ENCODE data around the gene UTP25. TPM values are rescaled to one million over a fixed set of nuclear protein-coding genes. Genes with fewer than 3 reads are reported as not detected.

The UTP25 gene
- polyA plus RNA-seq, 3 donors from 2014 or later: 2.6 to 3.7 (median 3.2) TPM

- peaks cover 2 to 3% of the 10 kb centered on the region in 2 donors for H3K4me1 Mint-ChIP-seq
- no peak overlapping the region for H3K4me3 Mint-ChIP-seq
- H3K36me3 Mint-ChIP-seq: peaks cover 44 to 77% (median 51%) of the 10 kb centered on the region in 3 donors
- DNase-seq: no peak
- peaks cover 0 to 1% (median 0%) of the 10 kb centered on the region in 3 donors for H3K27me3 Mint-ChIP-seq (ENCODE audit: low read depth in 3 of 3)
- no peak overlapping the region for H3K27ac Mint-ChIP-seq
- no peaks in the 10 kb centered on the region for H3K9me3 Mint-ChIP-seq
Measured at GRCh38 chr1:209835782-209836298, 8.1 kb downstream of the UTP25 start.

GRCh38 chr1:209837671-209838070 is 9.9 kb downstream of the UTP25 start:
- peaks cover 0 to 1% (median 0%) of the 10 kb centered on the region in 3 donors for H3K27me3 Mint-ChIP-seq (ENCODE audit: low read depth in 3 of 3)
- H3K4me1 Mint-ChIP-seq: peaks cover 0 to 3% of the 10 kb centered on the region in 2 donors
- peaks cover 38 to 79% (median 48%) of the 10 kb centered on the region in 3 donors for H3K36me3 Mint-ChIP-seq
- no peak overlapping the region for H3K27ac Mint-ChIP-seq
- no peak for DNase-seq
- no peaks in the 10 kb centered on the region for H3K9me3 Mint-ChIP-seq
- no peak overlapping the region for H3K4me3 Mint-ChIP-seq

- H3K4me3 Mint-ChIP-seq: no peak overlapping the region
- peaks cover 0 to 1% (median 0%) of the 10 kb centered on the region in 3 donors for H3K27me3 Mint-ChIP-seq (ENCODE audit: low read depth in 3 of 3)
- no peak for DNase-seq
- peaks cover 37 to 79% (median 44%) of the 10 kb centered on the region in 3 donors for H3K36me3 Mint-ChIP-seq
- H3K4me1 Mint-ChIP-seq: peaks cover 0 to 3% of the 10 kb centered on the region in 2 donors
- H3K9me3 Mint-ChIP-seq: no peaks in the 10 kb centered on the region
- H3K27ac Mint-ChIP-seq: no peak overlapping the region
Measured at GRCh38 chr1:209838537-209838936, 10.8 kb downstream of the UTP25 start.

- Mint-ChIP-seq H3K4me3 (no peak overlapping the region), H3K27me3 (ENCODE audit: low read depth in 3 of 3) (peaks cover 0 to 1% (median 0%) of the 10 kb centered on the region in 3 donors), H3K36me3 (peaks cover 25 to 75% (median 38%) of the 10 kb centered on the region in 3 donors), H3K27ac (no peak overlapping the region), H3K4me1 (no peaks in the 10 kb centered on the region), H3K9me3 (no peaks in the 10 kb centered on the region)
- no peak for DNase-seq
Measured at GRCh38 chr1:209839875-209840546, 12.2 kb downstream of the UTP25 start.

GRCh38 chr1:209840611-209841010 is 12.8 kb downstream of the UTP25 start:
- Mint-ChIP-seq H3K36me3 (peaks cover 29 to 77% (median 35%) of the 10 kb centered on the region in 3 donors), H3K4me1 (no peaks in the 10 kb centered on the region), H3K27ac (no peak overlapping the region), H3K27me3 (ENCODE audit: low read depth in 3 of 3) (peaks cover 0 to 1% (median 0%) of the 10 kb centered on the region in 3 donors), H3K9me3 (no peaks in the 10 kb centered on the region), H3K4me3 (no peak overlapping the region)
- no peak for DNase-seq

GRCh38 chr1:209844695-209845407 is 17.1 kb downstream of the UTP25 start:
- peaks cover 21 to 76% (median 38%) of the 10 kb centered on the region in 3 donors for H3K36me3 Mint-ChIP-seq
- no peak for DNase-seq
- no peak overlapping the region for H3K4me3 Mint-ChIP-seq
- peaks cover 0 to 6% of the 10 kb centered on the region in 2 donors for H3K4me1 Mint-ChIP-seq
- H3K9me3 Mint-ChIP-seq: no peaks in the 10 kb centered on the region
- peaks cover 0 to 1% (median 0%) of the 10 kb centered on the region in 3 donors for H3K27me3 Mint-ChIP-seq (ENCODE audit: low read depth in 3 of 3)
- H3K27ac Mint-ChIP-seq: no peak overlapping the region

- H3K4me1 Mint-ChIP-seq: peaks cover 0 to 6% of the 10 kb centered on the region in 2 donors
- no peaks in the 10 kb centered on the region for H3K27me3 Mint-ChIP-seq (ENCODE audit: low read depth in 3 of 3)
- H3K4me3 Mint-ChIP-seq: no peak overlapping the region
- no peak for DNase-seq
- peaks cover 26 to 74% (median 36%) of the 10 kb centered on the region in 3 donors for H3K36me3 Mint-ChIP-seq
- no peak overlapping the region for H3K27ac Mint-ChIP-seq
- H3K9me3 Mint-ChIP-seq: no peaks in the 10 kb centered on the region
Measured at GRCh38 chr1:209845408-209845725, 17.6 kb downstream of the UTP25 start.

GRCh38 chr1:209849388-209849787 is 21.6 kb downstream of the UTP25 start:
- peaks cover 25 to 71% (median 42%) of the 10 kb centered on the region in 3 donors for H3K36me3 Mint-ChIP-seq
- H3K4me3 Mint-ChIP-seq: no peak overlapping the region
- no peak for DNase-seq
- H3K4me1 Mint-ChIP-seq: peaks cover 0 to 6% of the 10 kb centered on the region in 2 donors
- H3K9me3 Mint-ChIP-seq: no peaks in the 10 kb centered on the region
- no peak overlapping the region for H3K27ac Mint-ChIP-seq
- H3K27me3 Mint-ChIP-seq (ENCODE audit: low read depth in 3 of 3): no peaks in the 10 kb centered on the region

- no peak for DNase-seq
- H3K27me3 Mint-ChIP-seq (ENCODE audit: low read depth in 3 of 3): no peaks in the 10 kb centered on the region
- H3K27ac Mint-ChIP-seq: peak overlapping the region in 2 of 6 donors; percentile 31 to 83
- no peak overlapping the region for H3K4me3 Mint-ChIP-seq
- H3K36me3 Mint-ChIP-seq: peaks cover 29 to 67% (median 47%) of the 10 kb centered on the region in 3 donors
- peaks cover 0 to 6% of the 10 kb centered on the region in 2 donors for H3K4me1 Mint-ChIP-seq
- no peaks in the 10 kb centered on the region for H3K9me3 Mint-ChIP-seq
Measured at GRCh38 chr1:209850342-209850979, 22.7 kb downstream of the UTP25 start.

GRCh38 chr1:209853676-209854075 is 25.9 kb downstream of the UTP25 start:
- no peaks in the 10 kb centered on the region for H3K9me3 Mint-ChIP-seq
- no peak for DNase-seq
- H3K36me3 Mint-ChIP-seq: peaks cover 19 to 45% (median 35%) of the 10 kb centered on the region in 3 donors
- no peak overlapping the region for H3K4me3 Mint-ChIP-seq
- H3K27me3 Mint-ChIP-seq (ENCODE audit: low read depth in 3 of 3): no peaks in the 10 kb centered on the region
- H3K4me1 Mint-ChIP-seq: no peaks in the 10 kb centered on the region
- peak overlapping the region in 1 of 6 donors; percentile 23 for H3K27ac Mint-ChIP-seq

- no peak for DNase-seq
- peak overlapping the region in 1 of 6 donors; percentile 26 for H3K27ac Mint-ChIP-seq
- H3K4me3 Mint-ChIP-seq: no peak overlapping the region
- H3K9me3 Mint-ChIP-seq: no peaks in the 10 kb centered on the region
- peaks cover 19 to 44% (median 35%) of the 10 kb centered on the region in 3 donors for H3K36me3 Mint-ChIP-seq
- no peaks in the 10 kb centered on the region for H3K27me3 Mint-ChIP-seq (ENCODE audit: low read depth in 3 of 3)
- no peaks in the 10 kb centered on the region for H3K4me1 Mint-ChIP-seq
Measured at GRCh38 chr1:209854196-209854595, 26.4 kb downstream of the UTP25 start.

GRCh38 chr1:209855006-209855405 is 27.2 kb downstream of the UTP25 start:
- no peak overlapping the region for H3K4me3 Mint-ChIP-seq
- no peaks in the 10 kb centered on the region for H3K4me1 Mint-ChIP-seq
- no peak overlapping the region for H3K27ac Mint-ChIP-seq
- peaks cover 18 to 38% (median 30%) of the 10 kb centered on the region in 3 donors for H3K36me3 Mint-ChIP-seq
- no peaks in the 10 kb centered on the region for H3K9me3 Mint-ChIP-seq
- no peak for DNase-seq
- H3K27me3 Mint-ChIP-seq (ENCODE audit: low read depth in 3 of 3): no peaks in the 10 kb centered on the region

GRCh38 chr1:209855623-209856022 is 27.9 kb downstream of the UTP25 start:
- Mint-ChIP-seq H3K36me3 (peaks cover 13 to 36% (median 28%) of the 10 kb centered on the region in 3 donors), H3K9me3 (no peaks in the 10 kb centered on the region), H3K4me1 (no peaks in the 10 kb centered on the region), H3K27me3 (ENCODE audit: low read depth in 3 of 3) (no peaks in the 10 kb centered on the region), H3K27ac (no peak overlapping the region), H3K4me3 (no peak overlapping the region)
- DNase-seq: no peak
